Stomach (tissue), 4 donors: ENCODE results near the gene ADAMTSL3.

Experiments
- POLR2A ChIP-seq, 4 donors: fragments of 450-650 bp; IDR thresholded peaks; one replicate each; pipeline ENCODE4 v1.6.1; 2016; ENCODE audit warnings: antibody characterized with exemption in 4 of 4, control low read depth in 2 of 4, mild to moderate bottlenecking in 1 of 4, moderate library complexity in 1 of 4
- POLR2AphosphoS5 ChIP-seq, 3 donors: sonication (generic); formaldehyde crosslinking; IDR thresholded peaks; one replicate each; pipeline ENCODE4 v1.6.1; 2016; ENCODE audit warnings: antibody characterized with exemption in 3 of 3
- TF ChIP-seq, protein P1 (sequence below), 7 experiments: fragments of 450-650 bp in 4 of 7; fragments of 200-600 bp in 3 of 7; sonication (generic) in 3 of 7; IDR thresholded peaks; one replicate each; pipeline ENCODE4 v1.5.1; 2016 to 2019; ENCODE audit warnings: antibody characterized with exemption in 7 of 7, control low read depth in 2 of 7, mild to moderate bottlenecking in 1 of 7

- TF ChIP-seq POLR2A (IDR thresholded peaks at IDR 0.05), result no peak
- TF ChIP-seq, protein P1, sequence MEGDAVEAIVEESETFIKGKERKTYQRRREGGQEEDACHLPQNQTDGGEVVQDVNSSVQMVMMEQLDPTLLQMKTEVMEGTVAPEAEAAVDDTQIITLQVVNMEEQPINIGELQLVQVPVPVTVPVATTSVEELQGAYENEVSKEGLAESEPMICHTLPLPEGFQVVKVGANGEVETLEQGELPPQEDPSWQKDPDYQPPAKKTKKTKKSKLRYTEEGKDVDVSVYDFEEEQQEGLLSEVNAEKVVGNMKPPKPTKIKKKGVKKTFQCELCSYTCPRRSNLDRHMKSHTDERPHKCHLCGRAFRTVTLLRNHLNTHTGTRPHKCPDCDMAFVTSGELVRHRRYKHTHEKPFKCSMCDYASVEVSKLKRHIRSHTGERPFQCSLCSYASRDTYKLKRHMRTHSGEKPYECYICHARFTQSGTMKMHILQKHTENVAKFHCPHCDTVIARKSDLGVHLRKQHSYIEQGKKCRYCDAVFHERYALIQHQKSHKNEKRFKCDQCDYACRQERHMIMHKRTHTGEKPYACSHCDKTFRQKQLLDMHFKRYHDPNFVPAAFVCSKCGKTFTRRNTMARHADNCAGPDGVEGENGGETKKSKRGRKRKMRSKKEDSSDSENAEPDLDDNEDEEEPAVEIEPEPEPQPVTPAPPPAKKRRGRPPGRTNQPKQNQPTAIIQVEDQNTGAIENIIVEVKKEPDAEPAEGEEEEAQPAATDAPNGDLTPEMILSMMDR (IDR thresholded peaks at IDR 0.05), result no peak
- TF ChIP-seq POLR2AphosphoS5 (IDR thresholded peaks at IDR 0.05), result peak in 1 of 3 donors; percentile 12
Measured at GRCh38 chr15:83930392-83931212, 276.7 kb downstream of the ADAMTSL3 start.
